CD4-positive, alpha-beta T cell treated with Interleukin-2 at 100 ng/mL for 4 hours (primary cell): ENCODE results near the gene PPP1R13B.
"Not testable (repeated sequence)": the region's sequence is repeated elsewhere in the genome, so short reads cannot be mapped to it uniquely, and the experiment has no call there.

ENCODE experiments used
- DNase-seq: peaks from one replicate; pipeline ENCODE4 v3.0.0-alpha.2; 2020; ENCODE audit warnings: low spot score

Gene PPP1R13B

DNA sequence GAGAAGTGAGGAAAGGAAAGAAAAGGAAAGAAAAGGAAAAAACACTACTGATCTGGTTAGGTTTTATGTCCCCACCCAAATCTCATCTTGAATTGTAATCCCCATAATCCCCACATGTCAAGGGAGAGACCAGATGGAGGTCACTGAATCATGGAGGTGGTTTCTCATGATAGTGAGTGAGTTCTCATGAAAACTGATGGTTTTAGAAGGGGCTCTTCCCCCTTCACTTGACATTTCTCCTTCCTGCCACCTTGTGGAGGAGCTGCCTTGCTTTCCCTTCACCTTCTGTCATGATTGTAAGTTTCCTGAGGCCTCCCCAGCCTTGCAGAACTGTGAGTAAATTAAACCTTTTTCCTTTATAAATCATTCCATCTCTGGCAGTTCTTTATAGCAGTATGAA is 54.2 kb downstream of the PPP1R13B start:
- DNase-seq = not testable (repeated sequence)

GRCh38 chr14:103788086-103788485 is 59.3 kb downstream of the PPP1R13B start:
- DNase-seq = no peak

- DNase-seq = no peak
These were observed 65.0 kb downstream of the PPP1R13B start for GRCh38 chr14:103782376-103782775.

GRCh38 chr14:103776319-103776718 is 71.1 kb downstream of the PPP1R13B start:
- DNase-seq = not testable (repeated sequence)

DNA sequence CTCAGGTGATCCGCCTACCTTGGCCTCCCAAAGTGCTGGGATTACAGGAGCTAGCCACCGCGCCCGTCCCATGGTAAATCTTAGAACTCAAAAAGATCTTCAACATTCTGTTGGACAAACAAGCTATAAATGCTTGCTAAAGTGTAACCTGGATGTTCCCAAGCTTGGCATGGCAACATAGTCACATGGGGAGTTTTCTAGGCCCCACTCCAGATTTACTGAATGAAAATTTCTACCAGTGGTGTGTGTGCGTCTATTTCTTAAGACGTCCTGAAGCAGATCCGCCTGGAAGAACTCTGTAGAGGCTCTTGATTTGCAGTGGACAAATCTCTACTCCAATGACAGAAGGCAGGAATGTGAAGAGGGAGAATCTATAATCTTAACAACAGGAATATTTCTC is 71.9 kb downstream of the PPP1R13B start:
- DNase-seq = no peak

GRCh38 chr14:103773521-103773920 is 73.9 kb downstream of the PPP1R13B start:
- no peak for DNase-seq

GRCh38 chr14:103772078-103772712 is 75.2 kb downstream of the PPP1R13B start:
- no peak for DNase-seq

GRCh38 chr14:103770902-103771301 is 76.5 kb downstream of the PPP1R13B start:
- no peak for DNase-seq

DNA sequence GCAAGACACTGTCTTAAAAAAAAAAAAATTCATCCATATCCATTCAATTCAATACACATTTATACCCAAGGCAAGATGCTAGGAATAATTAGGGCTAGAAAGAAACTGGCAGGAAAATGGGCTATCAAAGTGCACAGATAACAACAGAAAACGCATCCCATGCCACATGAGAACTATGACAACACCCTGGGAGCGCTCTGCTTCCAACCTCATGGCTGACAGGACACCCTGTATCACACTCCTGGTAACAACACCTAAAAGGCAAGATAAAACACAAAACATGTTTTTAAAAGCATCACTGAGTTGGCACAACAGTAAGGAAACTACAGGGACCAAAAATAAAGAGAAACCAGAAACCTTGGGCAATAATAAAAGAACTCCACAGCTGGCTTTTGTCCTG is 76.9 kb downstream of the PPP1R13B start:
- no peak for DNase-seq

GRCh38 chr14:103767336-103767894 is 80.0 kb downstream of the PPP1R13B start:
- no peak for DNase-seq

GRCh38 chr14:103765526-103765925 is 81.8 kb downstream of the PPP1R13B start:
- no peak for DNase-seq

GRCh38 chr14:103763730-103764488 is 83.5 kb downstream of the PPP1R13B start:
- DNase-seq = no peak

DNA sequence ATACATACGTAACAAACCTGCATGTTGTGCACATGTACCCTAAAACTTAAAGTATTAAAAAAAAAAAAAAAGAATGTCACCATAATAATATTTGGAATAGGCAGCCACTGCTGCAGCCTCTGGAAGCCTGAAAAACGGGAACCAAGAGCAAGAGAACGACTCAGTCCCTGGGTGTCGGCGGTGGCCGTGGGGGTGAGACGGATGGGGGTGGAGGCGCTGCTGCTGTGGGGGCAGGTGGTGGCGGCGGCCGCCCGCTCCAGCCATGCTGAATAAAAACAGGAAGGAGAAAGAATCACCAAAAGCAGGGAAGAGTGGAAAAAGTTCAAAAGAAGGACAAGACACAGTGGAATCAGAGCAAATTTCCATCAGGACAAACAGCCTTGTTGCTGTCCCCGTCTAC is 84.8 kb downstream of the PPP1R13B start:
- DNase-seq = no peak

GRCh38 chr14:103762036-103762435 is 85.3 kb downstream of the PPP1R13B start:
- DNase-seq = no peak

GRCh38 chr14:103758059-103758776 is 89.2 kb downstream of the PPP1R13B start:
- no peak for DNase-seq

GRCh38 chr14:103755060-103755459 is 92.3 kb downstream of the PPP1R13B start:
- DNase-seq = no peak

DNA sequence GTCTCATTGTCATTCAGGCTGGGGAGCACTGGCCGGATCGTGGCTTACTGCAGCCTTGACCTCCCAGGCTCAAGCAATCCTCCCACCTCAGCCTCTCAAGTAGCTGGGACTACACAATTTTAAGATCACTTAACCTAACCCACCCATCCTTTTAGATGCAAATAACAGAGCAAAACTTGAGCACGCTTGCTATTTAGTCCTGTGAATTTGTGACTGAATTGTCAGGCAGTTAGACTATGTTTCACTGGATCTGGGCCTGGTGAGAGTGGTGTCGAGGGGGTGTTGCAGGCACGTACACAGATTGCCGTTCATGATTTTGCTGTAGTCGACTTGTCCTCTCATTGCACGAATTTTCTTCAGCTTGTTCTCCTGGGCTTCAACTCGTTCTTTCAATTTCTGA is 93.6 kb downstream of the PPP1R13B start:
- no peak for DNase-seq

GRCh38 chr14:103749860-103750259 is 97.5 kb downstream of the PPP1R13B start:
- no peak for DNase-seq

- DNase-seq = no peak
These were observed 97.9 kb downstream of the PPP1R13B start for GRCh38 chr14:103749452-103749851.

- peak; percentile 48 for DNase-seq
These were observed 98.9 kb downstream of the PPP1R13B start for GRCh38 chr14:103748534-103748857.

- DNase-seq = no peak
These were observed 100.7 kb downstream of the PPP1R13B start for GRCh38 chr14:103746701-103747100.

DNA sequence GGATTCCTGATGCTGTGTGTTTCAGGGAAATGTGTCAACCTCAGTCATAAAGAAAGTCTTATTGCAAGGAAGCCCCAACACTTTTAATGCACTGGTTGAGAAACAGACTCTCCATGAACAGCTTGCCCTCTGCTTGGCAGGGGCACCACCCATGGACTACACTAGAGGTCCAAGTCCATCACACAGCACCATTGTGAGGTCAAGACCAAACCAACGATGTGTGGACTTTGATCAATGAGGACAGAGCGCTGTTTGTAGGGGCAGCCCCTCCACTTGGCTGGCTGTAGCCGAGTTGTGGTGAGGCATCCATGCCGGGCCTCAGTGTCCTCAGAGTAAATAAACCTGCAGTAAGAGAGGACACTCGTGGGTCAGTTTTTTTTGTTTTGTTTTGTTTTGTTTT is 102.0 kb downstream of the PPP1R13B start:
- DNase-seq = no peak
